Progenitor cell of endocrine pancreas (in vitro differentiated cells): ENCODE data around the gene C17orf78. TPM values are rescaled to one million over a fixed set of nuclear protein-coding genes. Genes with fewer than 3 reads are reported as not detected.
A peak's percentile ranks its signal among the peaks of the same experiment; 100 is the strongest.

Experiments
- DNase-seq: peaks from one replicate; pipeline ENCODE4 v3.0.0; 2021; ENCODE audit warnings: low spot score; ENCODE audit not compliant: unreplicated experiment
- H3K27ac Mint-ChIP-seq: 2 replicates; pipeline ENCODE4 v1.8.0; 2021; ENCODE audit warnings: mild to moderate bottlenecking, moderate library complexity, mixed read lengths
- H3K27me3 Mint-ChIP-seq: 2 replicates; pipeline ENCODE4 v1.8.0; 2021; ENCODE audit warnings: mixed read lengths
- H3K36me3 Mint-ChIP-seq: 2 replicates; pipeline ENCODE4 v1.8.0; 2022; ENCODE audit warnings: mixed read lengths; ENCODE audit not compliant: insufficient read depth
- H3K4me1 Mint-ChIP-seq: 2 replicates; pipeline ENCODE4 v1.8.0; 2021; ENCODE audit warnings: low read depth, mixed read lengths
- H3K4me3 Mint-ChIP-seq: 2 replicates; pipeline ENCODE4 v1.8.0; 2021; ENCODE audit warnings: low read depth, mild to moderate bottlenecking, moderate library complexity, mixed read lengths
- H3K9me3 Mint-ChIP-seq: 2 replicates; pipeline ENCODE4 v1.8.0; 2021; ENCODE audit warnings: low read depth, mixed read lengths
- CTCF ChIP-seq: fragments of 200-600 bp; sonication (generic); IDR thresholded peaks from one replicate; pipeline ENCODE4 v1.5.0; 2021; ENCODE audit warnings: antibody characterized with exemption, mild to moderate bottlenecking; ENCODE audit not compliant: unreplicated experiment
- total RNA-seq: library from RNA; stranded (reverse); gene quantifications from 2 replicates; pipeline ENCODE4 v1.2.1, GENCODE V29; 2021

Gene C17orf78
- total RNA-seq, 1 donor from 2014 or later = not detected

GRCh38 chr17:37429039-37429438, 53.3 kb downstream of the C17orf78 start:
- Mint-ChIP-seq H3K9me3 (no peaks in the 10 kb centered on the region), H3K4me3 (no peak overlapping the region), H3K27me3 (no peaks in the 10 kb centered on the region), H3K4me1 (no peaks in the 10 kb centered on the region), H3K36me3 (peaks cover 18% of the 10 kb centered on the region), H3K27ac (no peak overlapping the region)
- no peak for TF ChIP-seq CTCF
- DNase-seq = no peak

- DNase-seq = no peak
- Mint-ChIP-seq H3K4me3 (no peak overlapping the region), H3K27me3 (no peaks in the 10 kb centered on the region), H3K9me3 (no peaks in the 10 kb centered on the region), H3K27ac (no peak overlapping the region), H3K36me3 (peaks cover 21% of the 10 kb centered on the region), H3K4me1 (no peaks in the 10 kb centered on the region)
- TF ChIP-seq CTCF = no peak
Measured at GRCh38 chr17:37429453-37429852, 53.7 kb downstream of the C17orf78 start.

GRCh38 chr17:37430051-37430627, 54.4 kb downstream of the C17orf78 start:
- no peak for TF ChIP-seq CTCF
- no peaks in the 10 kb centered on the region for H3K27me3 Mint-ChIP-seq
- no peak overlapping the region for H3K4me3 Mint-ChIP-seq
- no peaks in the 10 kb centered on the region for H3K4me1 Mint-ChIP-seq
- no peak overlapping the region for H3K27ac Mint-ChIP-seq
- DNase-seq = no peak
- no peaks in the 10 kb centered on the region for H3K9me3 Mint-ChIP-seq
- H3K36me3 Mint-ChIP-seq = peaks cover 21% of the 10 kb centered on the region

GRCh38 chr17:37432671-37433070, 56.9 kb downstream of the C17orf78 start:
- no peak for TF ChIP-seq CTCF
- Mint-ChIP-seq H3K36me3 (peaks cover 17% of the 10 kb centered on the region), H3K4me1 (no peaks in the 10 kb centered on the region), H3K27ac (no peak overlapping the region), H3K27me3 (no peaks in the 10 kb centered on the region), H3K9me3 (no peaks in the 10 kb centered on the region), H3K4me3 (no peak overlapping the region)
- no peak for DNase-seq

GRCh38 chr17:37438141-37438540, 62.4 kb downstream of the C17orf78 start:
- Mint-ChIP-seq H3K4me3 (no peak overlapping the region), H3K27ac (no peak overlapping the region), H3K9me3 (no peaks in the 10 kb centered on the region), H3K27me3 (no peaks in the 10 kb centered on the region), H3K4me1 (no peaks in the 10 kb centered on the region), H3K36me3 (peaks cover 24% of the 10 kb centered on the region)
- no peak for DNase-seq
- peak; percentile 20 for TF ChIP-seq CTCF
